HepG2 (cell line): ENCODE data around the gene UQCRFS1. TPM values are rescaled to one million over a fixed set of nuclear protein-coding genes. Genes with fewer than 3 reads are reported as not detected.

Source experiments
- ATAC-seq: fragments of 200-7000 bp; cut with Tn5 transposase; 3 replicates; pipeline ENCODE4 v1.9.1; 2020; ENCODE audit warnings: mild to moderate bottlenecking, moderate library complexity
- BruUV-seq: library from RNA; stranded (reverse); fragments of 400-500 nt; replicated peaks from 2 replicates; lab custom pipeline; 2021; lab: Mats Ljungman, UMichigan
- CTCF ChIA-PET: fragments of 300-600 bp; formaldehyde crosslinking; extraction: SDS; loops from one replicate; lab custom pipeline; 2021; ENCODE audit warnings: low total read pairs, inconsistent platforms, low intra/inter-chr PET ratio; lab: Yijun Ruan, JAX
- POLR2A ChIA-PET: fragments of 350-600 bp; sonication (Branson Sonifier 250); formaldehyde crosslinking; loops from one replicate; lab custom pipeline; 2020; ENCODE audit warnings: antibody characterized with exemption, inconsistent platforms; lab: Yijun Ruan, JAX
- DNase-seq: peaks from one replicate; pipeline ENCODE4 v3.0.0-alpha.2; 2015; ENCODE audit warnings: low spot score
- FAIRE-seq: peaks from 3 replicates; lab custom pipeline; 2011; peaks lifted over from hg19 to GRCh38; lab: Jason Lieb, UNC
- H2AFZ ChIP-seq: one replicate; pipeline ENCODE4 v1.6.1; 2011; ENCODE audit warnings: low read length, inconsistent platforms
- H3K27ac ChIP-seq: fragments of 300-600 bp; 3 replicates; pipeline ENCODE4 v1.8.0; 2011; ENCODE audit warnings: mixed run types, mild to moderate bottlenecking, mixed read lengths, low read length, inconsistent platforms; ENCODE audit not compliant: insufficient read depth; ENCODE audit errors: extremely low read length
- H3K27me3 ChIP-seq, 2 experiments: fragments of 200-600 bp in 1 of 2; 2 replicates in 1 of 2; 3 replicates in 1 of 2; pipeline versions ENCODE4 v1.6.0 to v1.8.0; 2011; ENCODE audit warnings: low read length in 2 of 2, mild to moderate bottlenecking in 2 of 2, moderate library complexity in 2 of 2, inconsistent platforms in 1 of 2; ENCODE audit not compliant: insufficient read depth in 2 of 2, control insufficient read depth in 1 of 2
- H3K36me3 ChIP-seq, 2 experiments: fragments of 200-600 bp in 1 of 2; replicated peaks in 1 of 2; 2 replicates in 1 of 2; 3 replicates in 1 of 2; pipeline versions ENCODE4 v1.5.1 to v1.8.0; 2011; ENCODE audit warnings: low read length in 2 of 2, inconsistent platforms in 1 of 2; ENCODE audit not compliant: insufficient read depth in 2 of 2, control insufficient read depth in 1 of 2
- H3K4me1 ChIP-seq: 2 replicates; pipeline ENCODE4 v1.5.1; 2012; ENCODE audit warnings: low read length, inconsistent platforms; ENCODE audit not compliant: insufficient read depth
- H3K4me2 ChIP-seq: 2 replicates; pipeline ENCODE4 v1.6.0; 2011; ENCODE audit warnings: low read depth, low read length, inconsistent platforms
- H3K4me3 ChIP-seq, 3 experiments: fragments of 200-600 bp in 1 of 3; sonication (generic), shearing (Covaris generic) in 1 of 3; replicated peaks in 1 of 3; 2 replicates each; pipeline ENCODE4 v1.5.1; 2011 to 2016; ENCODE audit warnings: low read length in 3 of 3, inconsistent platforms in 2 of 3, low read depth in 2 of 3, mild to moderate bottlenecking in 2 of 3, control low read depth in 1 of 3, mixed read lengths in 1 of 3; ENCODE audit not compliant: insufficient read depth in 1 of 3
- H3K79me2 ChIP-seq: one replicate; pipeline ENCODE4 v1.6.1; 2011; ENCODE audit warnings: low read length, inconsistent platforms; ENCODE audit not compliant: insufficient read depth
- H3K9ac ChIP-seq: 2 replicates; pipeline ENCODE4 v1.6.0; 2011; ENCODE audit warnings: mild to moderate bottlenecking, low read depth, low read length, inconsistent platforms; ENCODE audit not compliant: insufficient read depth
- H3K9me3 ChIP-seq: 2 replicates; pipeline ENCODE4 v1.5.1; 2012; ENCODE audit warnings: mild to moderate bottlenecking, low read length
- H4K20me1 ChIP-seq: 2 replicates; pipeline ENCODE4 v1.6.0; 2011; ENCODE audit warnings: inconsistent platforms, mild to moderate bottlenecking, low read length, moderate library complexity; ENCODE audit not compliant: insufficient read depth
- ATF1 ChIP-seq: IDR thresholded peaks from 2 replicates; pipeline ENCODE4 v1.6.1; 2016; ENCODE audit warnings: mild to moderate bottlenecking, control low read depth
- ATF7 ChIP-seq, 2 experiments: fragments of 450-650 bp in 1 of 2; sonication (generic) in 1 of 2; formaldehyde crosslinking in 1 of 2; IDR thresholded peaks; 2 replicates each; pipeline versions ENCODE4 v1.4.0 to v1.6.1; 2016 to 2020; ENCODE audit warnings: antibody characterized with exemption in 1 of 2, mild to moderate bottlenecking in 1 of 2, missing genetic modification reagents in 1 of 2
- CENPBD1 ChIP-seq: sonication (generic); formaldehyde crosslinking; IDR thresholded peaks from 2 replicates; pipeline ENCODE4 v1.8.0; 2022; ENCODE audit warnings: missing genetic modification reagents, low read depth, mild to moderate bottlenecking, borderline replicate concordance
- CREB1 ChIP-seq, 2 experiments: fragments of 450-650 bp in 1 of 2; IDR thresholded peaks; 2 replicates each; pipeline ENCODE4 v1.6.1; 2016 to 2017; ENCODE audit warnings: control low read depth in 1 of 2, mild to moderate bottlenecking in 1 of 2, missing compliant biosample characterization in 1 of 2, missing genetic modification characterization in 1 of 2
- GFI1 ChIP-seq: sonication (generic); formaldehyde crosslinking; IDR thresholded peaks from 2 replicates; pipeline ENCODE4 v1.5.0; 2020; ENCODE audit warnings: missing genetic modification reagents, mild to moderate bottlenecking, borderline replicate concordance
- HOXA3 ChIP-seq: sonication (generic); formaldehyde crosslinking; IDR thresholded peaks from 2 replicates; pipeline ENCODE4 v1.5.0; 2020; ENCODE audit warnings: missing genetic modification reagents
- IKZF5 ChIP-seq: IDR thresholded peaks from 2 replicates; pipeline ENCODE4 v1.6.1; 2018; ENCODE audit warnings: missing genetic modification reagents, mild to moderate bottlenecking, missing compliant biosample characterization
- JUNB ChIP-seq: sonication (generic); formaldehyde crosslinking; IDR thresholded peaks from 2 replicates; pipeline ENCODE4 v1.8.0; 2022; ENCODE audit warnings: missing genetic modification reagents, mild to moderate bottlenecking, borderline replicate concordance
- LRRFIP1 ChIP-seq: sonication (generic); formaldehyde crosslinking; conservative IDR thresholded peaks from 2 replicates; pipeline ENCODE4 v1.4.0; 2020; ENCODE audit warnings: missing genetic modification reagents
- RBFOX2 ChIP-seq: fragments of 200-400 bp; formaldehyde crosslinking; IDR thresholded peaks from 2 replicates; pipeline ENCODE4 v1.6.1; 2017; ENCODE audit warnings: low read depth, mild to moderate bottlenecking, low read length
- TFAP4 ChIP-seq: sonication (generic); IDR thresholded peaks from 2 replicates; pipeline ENCODE4 v1.6.1; 2016; ENCODE audit warnings: low read depth, borderline replicate concordance
- U2AF2 ChIP-seq: fragments of 200-400 bp; formaldehyde crosslinking; IDR thresholded peaks from 2 replicates; pipeline ENCODE4 v1.6.1; 2017; ENCODE audit warnings: low read depth, mild to moderate bottlenecking, low read length
- ZFP90 ChIP-seq: sonication (generic); formaldehyde crosslinking; IDR thresholded peaks from 2 replicates; pipeline ENCODE4 v1.8.0; 2022; ENCODE audit warnings: missing genetic modification reagents, mild to moderate bottlenecking, inconsistent platforms, borderline replicate concordance
- ZNF615 ChIP-seq: sonication (generic); formaldehyde crosslinking; IDR thresholded peaks from 2 replicates; pipeline ENCODE4 v1.5.0; 2020; ENCODE audit warnings: mild to moderate bottlenecking, missing genetic modification reagents, borderline replicate concordance
- ZNF879 ChIP-seq: sonication (generic); formaldehyde crosslinking; IDR thresholded peaks from 2 replicates; pipeline ENCODE4 v1.8.1; 2023; ENCODE audit warnings: missing genetic modification reagents
- ZSCAN31 ChIP-seq: sonication (generic); formaldehyde crosslinking; IDR thresholded peaks from 2 replicates; pipeline ENCODE4 v1.5.0; 2020; ENCODE audit warnings: low read depth, mild to moderate bottlenecking, missing genetic modification reagents
- WGBS: methylation state at CpG from one replicate; pipeline ENCODE4 v1.1.6; 2017; ENCODE audit warnings: low lambda C conversion rate; 5-methylcytosine and 5-hydroxymethylcytosine counted together
- in situ Hi-C: cut with HindIII; loops from 2 replicates; pipeline ENCODE4 v1.10.0; 2017; ENCODE audit warnings: low pct_unique_long_range_greater_than_20kb; ENCODE audit not compliant: extremely low pct_ligation_motif_present
- intact Hi-C: fragments of 100-400 bp; cut with micrococcal nuclease; formaldehyde crosslinking; loops from one replicate; pipeline ENCODE4 v1.10.0; 2022; ENCODE audit not compliant: unreplicated experiment
- polyA plus RNA-seq, 8 experiments: library from polyadenylated mRNA; depleted of rRNA in 3 of 8; stranded (reverse) in 7 of 8; unstranded in 1 of 8; fragments of >200 nt; fragmentation: Illumina TruSeq in 4 of 8; extraction: Trizol in 4 of 8; gene quantifications; 2 replicates each; pipeline versions ENCODE4 v1.2.1 to v1.2.3, GENCODE V29; 2011 to 2016; ENCODE audit warnings: low read depth in 4 of 8, missing spikeins in 1 of 8, mixed read lengths in 1 of 8; ENCODE audit not compliant: insufficient read depth in 1 of 8
- total RNA-seq, 5 experiments: library from RNA; depleted of rRNA; stranded (reverse); fragments of >200 nt; fragmentation: Illumina TruSeq; extraction: Trizol; gene quantifications; 2 replicates each; pipeline ENCODE4 v1.2.3, GENCODE V29; 2016; ENCODE audit warnings: low read depth in 1 of 5

The UQCRFS1 gene
- total and polyA plus RNA-seq, 2 of the 13 experiments (the other 11 are each of a cell fraction or from before 2014, with no cell fraction given): 49.5 to 51.1 TPM

- TF ChIP-seq CENPBD1 (CRISPR knock-in tag): no peak
- TF ChIP-seq RBFOX2: no peak
- no peak for TF ChIP-seq TFAP4
- no peak for TF ChIP-seq U2AF2
- no peak for TF ChIP-seq IKZF5
Observed at GRCh38 chr19:29185427-29185826, 27.5 kb downstream of the UQCRFS1 start (continued).

GRCh38 chr19:29176981-29177754, 35.8 kb downstream of the UQCRFS1 start:
- in situ Hi-C loops: no loop called here
- Histone ChIP-seq H3K4me1 (no peaks in the 10 kb centered on the region), H2AFZ (no peak overlapping the region), H3K4me3 (no peak overlapping the region), H3K4me2 (no peak overlapping the region), H3K9ac (no peak overlapping the region), H3K79me2 (no peaks in the 10 kb centered on the region), H3K27me3 (no peaks in the 10 kb centered on the region), H4K20me1 (no peaks in the 10 kb centered on the region), H3K9me3 (peaks cover 64% of the 10 kb centered on the region), H3K36me3 (no peaks in the 10 kb centered on the region), H3K27ac (no peak overlapping the region)
- CTCF ChIA-PET: no interaction called here
- no peak for FAIRE-seq
- TF ChIP-seq CREB1 (IDR thresholded peaks at IDR 0.05) (peak; percentile 56), CREB1 (CRISPR knock-in tag; IDR thresholded peaks at IDR 0.05) (no peak), LRRFIP1 (no peak), ZFP90 (no peak), ZNF879 (CRISPR knock-in tag) (no peak), ZNF615 (no peak), JUNB (CRISPR knock-in tag) (no peak), ATF7 (IDR thresholded peaks at IDR 0.05) (peak; percentile 39; the same call in 1 of the 2 replicates), ATF7 (CRISPR knock-in tag; IDR thresholded peaks at IDR 0.05) (no peak), HOXA3 (no peak), ATF1 (CRISPR knock-in tag) (no peak), ZSCAN31 (CRISPR knock-in tag) (no peak), GFI1 (no peak)
- intact Hi-C loops: no loop called here
- no peak for DNase-seq
- ATAC-seq: no peak
- no TSS peak for BruUV-seq
- 1% methylated on average over 2 of the region's 2 CpGs for WGBS
- POLR2A ChIA-PET: no interaction called here
